Measurements from ENCODE around the gene STK11IP. TPM values are rescaled to one million over a fixed set of nuclear protein-coding genes. Genes with fewer than 3 reads are reported as not detected.

Gene STK11IP
- total and polyA plus RNA-seq, 2 of the 13 experiments (the other 11 are each of a cell fraction or from before 2014, with no cell fraction given) = 12.8 to 24.0 TPM

DNA sequence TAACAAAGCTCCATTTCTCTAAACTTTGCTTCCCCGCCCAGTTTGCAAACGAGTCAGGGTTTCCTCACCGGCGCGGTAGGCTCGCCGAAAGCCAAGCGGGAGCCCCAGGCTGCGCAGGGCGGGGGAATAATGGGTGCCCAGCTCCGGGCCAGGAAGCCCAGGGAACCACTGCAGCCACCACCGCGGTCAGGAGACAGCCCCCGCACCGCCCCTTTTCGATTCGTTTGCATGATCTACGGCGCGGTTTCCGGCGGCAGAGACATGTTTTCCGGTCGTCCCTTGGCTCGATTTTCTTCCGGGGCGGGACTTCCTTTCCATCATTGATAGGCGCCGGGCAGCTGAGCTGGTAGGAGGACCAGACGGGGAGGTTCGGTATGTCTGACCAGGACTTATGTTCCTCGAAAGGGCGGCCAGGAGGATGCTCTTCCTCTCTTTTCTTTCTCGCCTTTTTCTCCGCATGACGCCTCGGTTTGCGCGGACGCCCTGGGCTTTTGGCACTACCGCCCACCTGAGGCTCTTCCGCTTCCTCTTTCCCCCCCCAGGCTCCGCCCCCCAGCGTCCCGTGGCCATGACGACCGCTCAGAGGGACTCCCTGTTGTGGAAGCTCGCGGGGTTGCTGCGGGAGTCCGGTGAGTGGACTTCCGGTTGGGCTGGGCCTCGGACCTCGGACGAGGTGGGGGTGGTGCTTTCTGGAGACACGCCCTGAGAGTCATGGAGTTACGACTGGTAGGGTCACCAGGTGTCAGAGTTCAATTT is at the start of gene STK11IP (continued):
- no peak for TF ChIP-seq ZBTB8A (CRISPR knock-in tag; IDR thresholded peaks at IDR 0.05; ENCODE audit: borderline replicate concordance, low read depth)
- TF ChIP-seq, protein P1, sequence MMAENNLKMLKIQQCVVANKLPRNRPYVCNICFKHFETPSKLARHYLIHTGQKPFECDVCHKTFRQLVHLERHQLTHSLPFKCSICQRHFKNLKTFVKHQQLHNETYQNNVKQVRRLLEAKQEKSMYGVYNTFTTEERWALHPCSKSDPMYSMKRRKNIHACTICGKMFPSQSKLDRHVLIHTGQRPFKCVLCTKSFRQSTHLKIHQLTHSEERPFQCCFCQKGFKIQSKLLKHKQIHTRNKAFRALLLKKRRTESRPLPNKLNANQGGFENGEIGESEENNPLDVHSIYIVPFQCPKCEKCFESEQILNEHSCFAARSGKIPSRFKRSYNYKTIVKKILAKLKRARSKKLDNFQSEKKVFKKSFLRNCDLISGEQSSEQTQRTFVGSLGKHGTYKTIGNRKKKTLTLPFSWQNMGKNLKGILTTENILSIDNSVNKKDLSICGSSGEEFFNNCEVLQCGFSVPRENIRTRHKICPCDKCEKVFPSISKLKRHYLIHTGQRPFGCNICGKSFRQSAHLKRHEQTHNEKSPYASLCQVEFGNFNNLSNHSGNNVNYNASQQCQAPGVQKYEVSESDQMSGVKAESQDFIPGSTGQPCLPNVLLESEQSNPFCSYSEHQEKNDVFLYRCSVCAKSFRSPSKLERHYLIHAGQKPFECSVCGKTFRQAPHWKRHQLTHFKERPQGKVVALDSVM (CRISPR knock-in tag; IDR thresholded peaks at IDR 0.05) = peak; percentile 96; the same call in 1 of the 2 replicates
- TF ChIP-seq, protein P2, sequence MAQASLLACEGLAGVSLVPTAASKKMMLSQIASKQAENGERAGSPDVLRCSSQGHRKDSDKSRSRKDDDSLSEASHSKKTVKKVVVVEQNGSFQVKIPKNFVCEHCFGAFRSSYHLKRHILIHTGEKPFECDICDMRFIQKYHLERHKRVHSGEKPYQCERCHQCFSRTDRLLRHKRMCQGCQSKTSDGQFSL (CRISPR knock-in tag; IDR thresholded peaks at IDR 0.05) = peak; percentile 100
- no peak for TF ChIP-seq ZNF460 (CRISPR knock-in tag; IDR thresholded peaks at IDR 0.05; ENCODE audit: borderline replicate concordance)
- TF ChIP-seq MAFF (IDR thresholded peaks at IDR 0.05; ENCODE audit: low read depth, low read length) = no peak
- peak; percentile 80; the same call in 1 of the 2 replicates for TF ChIP-seq GLI4 (CRISPR knock-in tag; IDR thresholded peaks at IDR 0.05; ENCODE audit: borderline replicate concordance)
- peak; percentile 69; the same call in 1 of the 2 replicates for TF ChIP-seq MEIS2 (CRISPR knock-in tag; IDR thresholded peaks at IDR 0.05)
- TF ChIP-seq GMEB2 (CRISPR knock-in tag; IDR thresholded peaks at IDR 0.05; ENCODE audit: low read depth) = 0 out of 2 replicates have a peak, but pooled peaks have one; percentile 19
- TF ChIP-seq ZMYM3 (CRISPR knock-in tag; IDR thresholded peaks at IDR 0.05) = 0 out of 2 replicates have a peak, but pooled peaks have one; percentile 20
- peak; percentile 99 for TF ChIP-seq HIVEP1 (CRISPR knock-in tag; IDR thresholded peaks at IDR 0.05)
- TF ChIP-seq SYNCRIP (IDR thresholded peaks at IDR 0.05; ENCODE audit: insufficient read depth, low read depth, low read length) = no peak
- TF ChIP-seq ZMYM4 (CRISPR knock-in tag; IDR thresholded peaks at IDR 0.05) = peak; percentile 73
- peak; percentile 83; the same call in 1 of the 2 replicates for TF ChIP-seq ZNF318 (CRISPR knock-in tag; IDR thresholded peaks at IDR 0.05)
- peak; percentile 11; the same call in 1 of the 2 replicates for TF ChIP-seq JUNB (CRISPR knock-in tag; IDR thresholded peaks at IDR 0.05; ENCODE audit: borderline replicate concordance)
- peak; percentile 59; the same call in 1 of the 2 replicates for TF ChIP-seq PPARG (CRISPR knock-in tag; conservative IDR thresholded peaks at IDR 0.05)

Measured in HepG2 (cell line).